SK-N-MC (cell line): Measurements from ENCODE around the gene RUNX1.

Source experiments
- EZH2 ChIP-seq: fragments of 200-600 bp; sonication (generic); IDR thresholded peaks from one replicate; pipeline ENCODE4 v1.6.1; 2017; ENCODE audit warnings: antibody characterized with exemption
- POLR2AphosphoS5 ChIP-seq: IDR thresholded peaks from 2 replicates; pipeline ENCODE4 v1.6.1; 2012; ENCODE audit warnings: mild to moderate bottlenecking, low read depth, low read length, borderline replicate concordance

- TF ChIP-seq EZH2: no peak
- no peak for TF ChIP-seq POLR2AphosphoS5
Observed at GRCh38 chr21:34796518-34797200, 252.4 kb downstream of the RUNX1 start.
